Measurements from ENCODE around the gene HPCAL1.

The HPCAL1 gene

DNA sequence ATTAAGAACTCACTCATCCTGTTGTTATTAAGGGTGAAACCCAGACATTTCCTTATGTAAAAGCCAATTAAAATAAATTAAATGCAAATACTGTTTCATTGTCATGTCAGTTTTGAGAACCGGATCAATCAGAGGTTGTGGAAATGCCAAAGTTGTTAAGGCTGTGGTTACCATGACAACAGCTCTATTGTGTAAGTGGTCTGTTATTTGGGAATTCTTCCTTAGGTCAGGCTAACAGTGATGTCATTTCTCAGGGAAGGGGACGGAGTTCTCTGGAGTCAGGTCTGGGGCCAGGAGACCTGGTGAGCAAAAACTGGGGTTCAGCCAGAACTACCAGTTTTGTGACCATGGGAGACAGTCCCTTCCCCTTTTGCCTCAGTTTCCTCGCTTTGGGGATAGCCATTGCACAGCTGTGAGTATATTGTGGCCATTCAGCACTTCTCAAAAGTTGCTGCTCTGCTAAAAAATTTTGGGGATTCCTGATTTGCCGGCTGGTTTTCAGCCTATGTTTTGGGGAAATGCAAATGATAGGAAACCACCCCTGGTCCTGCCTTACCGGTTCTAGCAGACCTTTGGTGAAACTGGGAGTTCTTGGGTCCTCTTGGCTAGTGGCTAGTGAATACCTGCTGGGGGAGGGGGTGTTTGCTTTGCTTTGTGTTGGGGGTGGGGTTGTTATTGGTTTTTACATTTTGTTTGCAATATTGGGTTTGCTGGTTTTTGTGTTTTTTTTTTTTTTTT, 21.6 kb downstream of the HPCAL1 start:
- no peak for DNase-seq (ENCODE audit: low read depth)

DNA sequence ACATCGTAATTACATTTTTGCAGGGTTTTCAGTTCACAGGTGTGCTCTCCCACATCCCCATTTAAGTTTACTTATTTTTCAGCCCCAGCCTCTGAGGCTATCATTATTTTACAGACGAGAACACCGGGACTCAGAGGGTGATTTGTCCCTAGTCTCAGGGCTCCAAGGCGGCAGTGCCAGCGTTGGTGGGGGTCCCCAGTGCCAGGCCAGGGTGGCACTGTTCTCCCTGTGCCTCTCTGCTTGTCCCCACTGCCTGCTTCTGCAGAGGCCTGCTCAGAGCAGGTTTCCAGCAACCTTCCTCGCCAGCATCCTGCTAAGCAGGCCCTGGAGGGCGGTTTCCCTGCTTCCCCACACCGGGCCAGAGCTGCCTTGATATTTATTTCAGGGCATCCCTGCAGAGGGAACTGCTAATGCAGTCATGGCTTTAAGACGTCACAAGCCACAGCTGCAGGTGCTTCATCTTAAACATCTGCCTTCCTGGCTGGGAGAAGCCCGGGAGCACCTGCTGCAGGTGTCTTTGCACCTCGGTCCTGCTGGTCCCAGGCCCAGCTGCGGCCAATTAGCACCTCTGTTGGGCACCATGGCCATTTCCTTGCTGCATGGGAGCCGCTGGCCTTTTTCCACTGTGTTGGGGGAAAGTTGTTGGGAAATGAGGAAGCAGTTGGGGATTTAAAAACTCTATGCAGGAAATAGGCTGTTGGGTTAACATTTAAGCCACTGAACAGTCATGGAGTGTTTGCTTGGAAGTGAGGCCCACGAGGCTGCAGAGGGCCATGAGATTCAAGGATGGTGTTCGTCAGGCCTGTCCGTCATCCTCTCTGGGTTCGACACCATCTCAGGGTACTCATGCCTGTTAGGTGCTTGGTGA, 22.8 kb downstream of the HPCAL1 start:
- no peak for DNase-seq (ENCODE audit: low read depth)

DNA sequence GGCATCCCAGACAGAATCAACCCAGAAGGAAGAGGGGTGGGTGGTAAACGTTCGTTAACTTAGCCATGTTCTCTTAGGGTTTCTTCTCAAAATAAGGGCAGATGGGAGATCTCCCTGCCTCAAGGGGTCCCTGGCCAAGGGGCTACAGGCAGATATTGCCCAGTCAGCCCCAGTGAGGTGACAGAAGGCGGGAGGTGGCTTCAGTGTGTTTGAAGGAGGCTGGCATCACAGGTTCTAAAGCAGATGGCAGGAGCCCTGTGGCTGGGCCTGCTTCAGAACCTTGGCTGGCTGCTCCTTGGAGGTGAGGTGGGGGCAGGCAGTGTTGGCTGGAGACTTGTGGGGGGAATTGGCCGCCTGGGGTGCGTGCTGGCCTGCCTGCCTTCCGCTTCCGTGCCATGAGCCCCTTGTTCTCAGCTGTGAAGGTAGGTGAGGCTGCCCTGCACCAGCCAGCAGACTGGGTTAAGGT, 23.5 kb downstream of the HPCAL1 start:
- DNase-seq (ENCODE audit: low read depth): no peak

DNA sequence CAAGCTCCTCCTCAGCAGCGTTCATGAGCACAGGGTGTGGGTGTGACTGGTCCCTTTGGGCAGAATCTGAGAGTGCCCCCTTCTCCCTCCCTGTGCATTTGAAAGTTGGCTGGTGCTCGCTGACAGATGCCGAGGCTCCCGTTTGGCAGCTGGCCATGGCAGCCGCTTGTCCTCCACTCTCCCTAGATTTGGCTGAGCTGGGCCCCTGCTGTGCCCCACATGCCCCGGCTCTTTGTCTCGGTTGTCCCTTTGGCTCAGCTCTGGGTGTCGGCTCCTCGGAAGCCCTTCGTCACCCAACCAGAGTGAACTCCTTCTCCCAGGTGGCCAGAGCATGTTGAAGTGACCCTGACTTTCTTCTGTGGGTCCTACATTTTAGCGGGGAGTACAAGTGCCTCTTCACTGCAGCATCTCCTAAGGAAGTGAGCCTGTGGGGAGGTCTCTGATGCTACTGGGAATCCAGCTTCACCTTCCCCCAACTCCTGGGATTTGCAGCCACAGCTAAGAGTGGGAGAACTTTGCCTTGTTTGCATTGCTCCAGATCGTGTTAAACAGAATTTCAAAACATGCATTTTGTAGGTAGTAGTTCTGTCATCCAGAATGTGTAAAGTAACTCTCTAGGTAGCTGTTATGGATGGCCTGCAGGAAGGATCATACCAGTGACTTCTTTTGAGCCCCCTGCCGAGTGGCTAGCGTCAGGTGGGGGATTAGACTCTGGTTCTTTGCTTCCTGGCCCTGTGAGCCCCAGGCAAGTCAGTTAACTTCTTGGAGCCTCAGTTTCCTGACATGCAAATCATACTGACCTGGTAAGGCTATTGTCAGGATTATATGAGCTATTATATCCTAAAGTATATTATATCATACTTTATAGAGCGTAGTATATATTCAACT, 24.2 kb downstream of the HPCAL1 start:
- no peak for DNase-seq (ENCODE audit: low read depth)

DNA sequence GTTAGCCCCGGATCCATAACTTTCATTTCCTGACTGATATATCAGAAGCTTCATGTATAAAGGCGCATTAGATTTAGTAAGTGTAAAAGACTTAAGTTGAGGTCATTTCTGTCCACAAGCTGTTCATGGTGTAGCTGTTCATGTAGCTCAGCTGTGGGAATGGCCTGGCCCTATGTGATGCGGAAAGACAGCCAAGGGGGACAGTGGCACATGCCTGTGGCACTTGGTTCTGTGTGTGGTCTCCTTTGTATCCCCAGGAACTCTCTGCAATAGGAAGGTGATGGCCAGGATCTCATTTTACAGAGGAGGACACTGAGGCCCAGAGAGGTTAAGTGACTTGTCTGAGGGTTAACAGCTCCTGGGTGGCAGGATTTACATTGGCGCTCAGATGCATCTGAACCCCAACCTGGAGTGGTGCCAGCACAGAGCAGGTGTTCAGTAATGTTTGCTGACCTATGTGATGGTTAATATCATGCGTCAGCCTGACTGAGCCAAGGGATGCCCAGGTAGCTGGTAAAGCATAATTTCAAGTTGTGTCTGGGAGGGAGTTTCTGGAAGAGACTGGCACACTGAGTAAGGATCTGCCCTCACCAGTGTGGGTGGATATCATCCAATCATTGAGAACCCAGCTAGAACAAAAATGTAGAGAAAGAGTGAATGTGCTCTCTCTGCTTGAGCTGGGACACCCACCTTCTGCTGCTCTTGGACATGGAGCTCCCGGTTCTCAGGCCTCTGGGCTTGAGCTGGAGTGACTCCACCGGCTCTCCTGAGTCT, 25.4 kb downstream of the HPCAL1 start:
- no peak for DNase-seq (ENCODE audit: low read depth)

DNA sequence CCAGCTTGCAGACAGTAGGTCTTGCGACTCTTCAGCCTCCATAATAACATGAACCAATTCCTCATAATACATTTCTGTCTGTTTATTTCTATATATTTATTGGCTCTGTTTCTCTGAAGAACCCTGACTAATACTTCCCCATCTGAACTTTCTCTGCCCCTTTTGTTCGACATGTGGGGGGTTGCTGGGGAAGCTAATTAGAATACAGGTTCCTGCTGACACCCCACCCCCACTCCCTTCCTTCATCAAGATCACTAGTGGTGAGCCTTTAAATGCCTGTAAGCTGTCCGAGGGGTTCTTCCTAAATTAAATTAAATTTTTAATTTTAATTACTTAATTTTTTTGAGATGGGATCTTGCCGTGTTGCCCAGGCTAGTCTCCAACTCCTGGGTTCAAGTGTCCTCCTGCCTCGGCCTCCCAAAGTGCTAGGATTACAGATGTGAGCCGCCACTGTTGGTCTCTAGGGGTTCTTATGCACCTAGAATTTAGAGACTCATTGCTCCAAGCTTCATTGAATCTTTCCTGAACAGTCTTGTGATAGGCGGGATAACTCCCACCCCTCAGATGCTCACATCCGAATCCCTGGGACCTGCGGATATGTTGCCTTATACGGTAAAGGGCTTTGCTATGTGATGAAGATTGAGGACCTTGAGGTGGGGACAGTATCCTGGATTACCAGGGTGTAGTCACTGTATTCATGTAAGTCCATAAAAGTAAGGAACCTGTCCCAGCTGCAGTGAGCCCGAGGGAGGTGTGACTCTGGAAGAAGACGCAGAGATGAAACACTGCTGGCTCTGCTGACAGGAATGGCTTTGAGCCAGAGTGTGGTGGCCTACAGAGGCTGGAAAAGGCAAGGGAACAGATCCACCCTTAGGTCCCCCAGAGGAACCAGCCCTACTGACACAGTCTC, 26.2 kb downstream of the HPCAL1 start:
- DNase-seq (ENCODE audit: low read depth): no peak

DNA sequence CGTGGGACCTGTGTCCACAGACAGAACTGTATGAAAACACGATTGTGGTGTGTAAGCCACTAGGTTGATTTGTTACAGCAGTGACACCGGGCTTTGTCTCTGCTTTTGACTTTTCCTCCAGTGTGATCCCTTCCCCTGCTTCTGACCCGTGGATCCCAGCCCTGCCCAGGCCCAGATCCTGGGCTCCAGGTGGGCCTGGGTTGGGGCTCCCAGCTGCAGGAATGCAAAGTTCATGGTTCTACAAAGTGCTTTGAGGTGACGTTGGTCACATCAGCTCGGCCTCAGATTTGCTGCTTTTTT, 26.8 kb downstream of the HPCAL1 start:
- no peak for DNase-seq (ENCODE audit: low read depth)

DNA sequence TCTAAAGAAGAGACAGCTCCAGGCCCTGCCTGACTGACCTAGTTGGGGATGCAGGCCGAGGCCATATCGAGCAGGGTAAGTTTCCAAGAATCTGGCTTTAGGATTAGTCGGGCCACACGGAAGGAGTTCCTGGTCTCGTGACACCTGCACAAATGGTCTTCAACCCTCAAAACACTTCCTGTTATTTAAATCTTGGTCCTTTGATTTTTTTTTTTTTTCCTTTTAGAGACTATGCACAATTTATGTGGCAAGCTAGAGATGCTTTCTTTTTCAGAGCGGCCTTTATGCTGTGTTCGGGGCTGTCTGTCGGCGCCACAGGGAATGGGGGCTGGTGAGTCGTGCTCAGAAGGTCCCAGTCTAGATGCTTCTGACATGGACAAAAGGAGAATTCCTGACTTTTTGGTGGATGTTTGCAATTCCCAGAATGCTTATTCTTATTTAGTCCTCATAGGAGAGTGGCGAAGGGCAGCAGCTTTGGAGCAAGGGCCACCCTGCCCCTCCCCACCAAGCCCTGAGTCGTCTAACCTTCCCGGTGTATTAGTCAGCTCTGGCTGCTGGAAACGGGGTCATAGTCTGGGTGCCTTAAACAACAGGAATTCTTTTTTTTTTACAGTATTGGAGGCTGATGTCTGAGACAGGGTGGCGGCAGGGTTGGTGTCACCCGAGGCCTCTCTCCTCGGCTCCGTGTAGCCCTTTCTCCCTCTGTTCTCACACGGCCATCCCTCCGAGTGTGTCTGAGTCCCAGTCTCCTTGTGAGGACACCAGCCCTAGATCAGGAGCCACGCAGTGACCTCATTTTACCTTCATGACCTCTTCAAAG, 27.4 kb downstream of the HPCAL1 start:
- DNase-seq (ENCODE audit: low read depth): no peak

DNA sequence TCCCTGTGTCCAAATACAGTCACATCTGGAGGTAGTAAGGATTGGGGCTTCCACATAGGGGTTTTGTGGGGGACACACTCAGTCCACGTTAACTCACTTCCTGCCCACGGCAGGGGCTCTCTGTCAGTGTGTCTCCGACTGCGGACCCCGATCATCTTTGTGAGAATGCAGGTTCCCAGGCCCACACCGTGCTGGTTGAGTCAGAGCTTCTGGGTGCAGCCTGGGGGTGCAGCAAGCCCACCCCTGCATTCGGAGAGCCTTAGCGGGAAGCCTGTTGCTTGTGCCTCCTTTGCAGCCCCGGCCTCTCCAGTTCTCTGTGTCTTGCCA, 28.0 kb downstream of the HPCAL1 start:
- DNase-seq (ENCODE audit: low read depth): no peak

DNA sequence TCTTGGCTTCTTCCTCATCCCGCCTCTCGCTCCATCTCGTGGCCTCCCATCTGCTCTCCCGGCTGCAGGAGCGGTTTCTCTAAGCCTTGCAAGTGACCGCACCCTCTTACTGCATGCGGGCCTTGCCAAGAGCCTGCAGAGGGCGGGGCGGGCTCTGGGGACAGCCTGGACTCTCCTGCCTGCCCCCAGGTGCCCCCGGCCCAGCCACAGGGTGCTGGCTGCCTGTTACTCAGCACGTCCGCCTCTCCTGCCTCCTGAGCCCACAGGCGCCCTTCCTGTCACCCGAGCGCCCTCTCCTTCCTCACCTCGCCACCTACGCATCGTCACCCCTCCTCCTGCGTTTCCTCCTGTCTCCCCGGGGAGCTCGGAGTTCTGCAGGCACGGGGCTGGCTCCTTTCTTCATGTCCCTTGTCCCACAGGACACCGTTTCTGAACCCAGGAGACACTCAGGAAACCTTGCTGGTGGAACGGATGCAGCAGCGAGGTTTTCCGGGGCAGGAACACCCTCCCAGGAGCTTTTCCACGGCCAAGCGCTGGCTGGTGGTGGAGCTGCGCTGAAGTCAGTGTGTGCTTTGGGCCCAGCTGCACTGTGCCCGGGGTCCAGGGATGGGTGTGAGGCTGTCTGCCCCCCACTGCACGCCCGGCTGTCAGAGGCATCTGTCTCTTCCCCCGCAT, 28.5 kb downstream of the HPCAL1 start:
- DNase-seq (ENCODE audit: low read depth): peak; percentile 54

DNA sequence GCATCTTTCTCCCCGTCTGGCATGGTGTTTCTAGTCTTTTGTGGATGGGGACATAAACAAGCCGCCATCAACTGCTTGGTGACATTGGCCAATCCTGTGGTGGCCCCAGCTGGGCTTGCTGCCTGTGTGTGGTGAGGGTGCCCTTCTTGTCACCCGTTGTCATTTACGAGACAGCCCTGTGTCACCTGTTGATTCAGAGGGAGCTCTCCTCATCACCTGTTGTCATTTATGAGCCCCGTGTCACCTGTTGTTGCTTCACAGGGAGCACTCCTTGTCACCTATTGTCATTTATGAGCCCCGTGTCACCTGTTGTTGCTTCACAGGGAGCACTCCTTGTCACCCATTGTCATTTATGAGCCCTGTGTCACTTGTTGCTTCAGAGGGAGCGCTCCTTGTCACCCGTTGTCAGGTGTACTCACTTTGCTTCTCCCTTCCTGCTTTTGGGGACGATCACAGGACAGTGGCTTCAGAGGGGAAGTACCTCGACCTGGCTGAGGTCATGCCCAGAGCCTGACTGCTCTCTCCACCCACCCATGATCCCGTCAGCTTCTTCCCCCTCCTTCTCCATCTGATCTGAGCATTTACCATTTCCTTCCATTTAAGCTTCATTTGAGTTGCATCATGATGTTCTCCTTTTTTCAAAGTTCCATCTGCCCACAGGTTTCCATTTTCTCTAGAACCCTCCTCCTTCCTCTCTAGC, 29.1 kb downstream of the HPCAL1 start:
- no peak for DNase-seq (ENCODE audit: low read depth)

DNA sequence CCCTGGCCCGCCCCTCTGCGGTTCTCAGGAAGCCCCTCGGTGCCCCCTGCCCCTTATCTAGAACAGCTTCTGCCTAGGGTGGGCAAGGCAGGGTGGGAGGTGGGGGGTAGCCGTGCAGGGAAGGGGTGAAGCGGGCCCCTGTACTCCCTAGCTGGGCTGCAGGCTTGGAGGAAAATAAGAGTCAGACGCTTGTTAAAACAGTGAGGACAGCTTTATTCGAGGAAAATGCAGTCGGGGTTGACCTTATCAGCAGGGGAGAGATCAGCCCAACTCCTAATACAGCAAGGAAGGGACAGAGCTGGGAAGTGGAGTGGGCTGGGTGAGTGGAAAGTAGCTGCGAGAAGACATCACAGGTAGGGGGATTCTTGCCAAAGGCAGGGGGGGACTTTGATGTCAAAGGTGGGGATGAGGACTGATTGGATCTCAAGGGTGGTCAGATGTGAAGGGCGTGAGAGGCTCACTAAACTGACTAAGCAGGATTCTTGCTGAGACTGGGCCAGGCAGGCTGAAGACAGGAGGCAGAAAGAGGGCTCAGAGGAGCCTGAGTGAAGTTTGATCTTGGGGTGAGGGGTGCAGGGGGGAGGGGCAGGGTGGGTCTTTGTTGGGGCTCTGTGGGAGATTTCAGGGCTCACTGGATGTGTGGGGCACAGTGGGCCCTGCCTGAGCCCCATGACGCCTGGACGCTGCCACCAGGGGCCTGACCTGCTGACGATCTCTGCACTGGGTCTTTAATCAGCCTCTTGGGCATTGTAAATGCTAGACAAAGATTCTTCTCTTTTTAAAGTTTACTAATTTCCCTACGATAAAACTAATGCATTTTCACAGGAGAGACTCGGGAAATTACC, 29.9 kb downstream of the HPCAL1 start:
- DNase-seq (ENCODE audit: low read depth): no peak

DNA sequence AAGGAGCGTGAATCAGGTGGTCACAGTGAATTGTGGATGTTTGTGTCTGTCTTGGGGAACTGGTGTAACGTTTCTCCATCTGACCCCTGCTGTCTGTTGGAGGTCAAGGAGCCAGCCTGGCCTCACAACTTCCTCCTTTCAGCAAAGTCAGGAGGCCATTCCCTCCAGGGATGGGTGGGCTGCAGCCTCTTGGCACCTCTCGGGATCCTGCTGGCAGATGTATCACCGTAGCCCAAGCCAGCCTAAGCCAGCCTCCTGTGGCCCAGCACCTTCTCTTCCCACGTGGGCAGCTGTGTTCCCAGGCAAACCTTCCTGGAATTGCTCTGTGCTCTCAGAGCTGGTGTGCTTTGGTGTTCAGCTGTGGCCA, 30.5 kb downstream of the HPCAL1 start:
- DNase-seq (ENCODE audit: low read depth): no peak

DNA sequence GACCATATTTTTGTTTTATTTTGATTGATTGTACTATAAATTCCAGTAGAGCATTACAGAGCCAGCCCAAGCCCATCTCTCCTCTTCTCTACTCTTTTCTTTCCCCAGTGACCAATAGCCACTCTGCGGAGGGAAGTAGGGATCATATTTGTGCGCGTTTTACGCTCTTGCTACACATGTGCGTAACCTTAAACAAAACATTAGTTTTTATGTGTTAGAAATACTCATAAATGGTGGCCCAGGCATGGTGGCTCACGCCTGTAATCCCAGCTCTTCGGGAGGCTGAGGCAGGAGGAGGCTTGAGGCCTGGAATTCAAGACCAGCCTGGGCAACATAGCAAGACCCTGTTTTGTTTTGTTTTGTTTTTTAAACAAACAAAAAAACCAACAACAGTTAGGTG, 31.3 kb downstream of the HPCAL1 start:
- DNase-seq (ENCODE audit: low read depth): no peak

DNA sequence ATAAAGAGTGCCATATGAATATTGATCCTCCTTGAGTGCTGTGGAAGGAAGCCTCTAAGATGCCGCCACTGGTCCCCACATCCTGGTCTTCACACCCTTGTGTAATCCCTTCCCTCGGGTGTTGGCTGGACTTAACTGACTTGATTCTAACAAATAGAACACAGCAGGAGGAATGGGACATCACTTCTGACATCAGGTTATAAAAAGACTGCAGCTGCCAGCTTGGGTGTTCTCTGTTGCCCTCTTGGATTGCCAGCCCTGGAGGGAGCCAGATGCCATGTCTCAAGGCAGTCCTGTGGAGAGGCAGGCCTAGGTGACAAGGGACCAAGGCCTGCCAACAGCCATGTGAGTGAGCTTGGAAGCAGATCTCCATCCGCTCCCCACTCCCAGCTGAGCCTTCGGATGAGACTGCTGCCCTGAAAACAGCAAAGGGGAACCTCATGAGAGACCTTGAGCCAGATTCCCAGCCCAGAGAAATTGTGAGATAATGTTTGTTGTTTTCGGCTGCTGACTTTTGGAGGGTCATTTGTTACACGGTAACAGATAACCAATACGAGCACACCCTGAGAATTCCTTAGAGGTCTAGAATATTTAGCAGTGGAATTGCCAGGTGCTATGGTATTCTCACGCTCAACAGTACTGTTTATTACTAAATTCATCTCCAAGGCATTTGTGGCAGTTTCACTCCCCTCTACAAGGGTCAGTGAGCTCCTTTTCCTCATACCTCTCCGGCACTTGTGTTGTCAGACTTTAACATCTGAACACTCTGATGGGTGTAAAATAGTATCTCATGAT, 32.5 kb downstream of the HPCAL1 start:
- no peak for DNase-seq (ENCODE audit: low read depth)

DNA sequence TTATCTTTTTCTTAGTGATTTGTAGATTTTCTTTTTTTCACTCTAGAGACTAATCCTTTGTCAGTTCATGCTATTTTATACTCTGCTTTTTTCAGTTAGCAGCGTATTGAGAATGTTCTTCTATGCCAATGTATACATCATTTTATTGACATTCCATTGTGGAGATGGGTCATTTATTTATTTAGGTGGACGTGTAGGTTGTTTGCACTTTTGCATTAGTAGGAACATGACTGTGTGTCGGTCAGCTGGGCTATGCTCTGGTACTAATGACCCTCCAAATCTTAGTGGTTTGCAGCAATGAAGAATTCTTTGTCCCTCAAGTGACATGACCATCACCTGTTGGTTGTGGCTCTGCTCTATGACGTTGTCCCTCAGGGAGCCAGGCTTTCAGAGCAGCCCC, 33.6 kb downstream of the HPCAL1 start:
- DNase-seq (ENCODE audit: low read depth): no peak
